WTC11 (cell line): Measurements from ENCODE around the gene TEX28.

ENCODE experiments used
- CREB1 ChIP-seq: sonication (generic); formaldehyde crosslinking; IDR thresholded peaks from 2 replicates; pipeline ENCODE4 v1.8.0; 2023; ENCODE audit warnings: mild to moderate bottlenecking, missing genetic modification reagents
- CTCF ChIP-seq: fragments of 200-600 bp; IDR thresholded peaks from 2 replicates; pipeline ENCODE4 v1.8.0; 2022; ENCODE audit warnings: antibody characterized with exemption
- EMX1 ChIP-seq: fragments of 250-450 bp; sonication (Bioruptor Pico); IDR thresholded peaks from 2 replicates; pipeline ENCODE4 v1.8.0; 2021; ENCODE audit warnings: mild to moderate bottlenecking
- RELA ChIP-seq: sonication (generic); formaldehyde crosslinking; IDR thresholded peaks from 2 replicates; pipeline ENCODE4 v1.8.1; 2022; ENCODE audit warnings: missing genetic modification reagents, mild to moderate bottlenecking, borderline replicate concordance
- SP1 ChIP-seq: sonication (generic); formaldehyde crosslinking; conservative IDR thresholded peaks from 2 replicates; pipeline ENCODE4 v1.8.1; 2022; ENCODE audit warnings: missing genetic modification reagents
- TP53 ChIP-seq: sonication (generic); formaldehyde crosslinking; IDR thresholded peaks from 2 replicates; pipeline ENCODE4 v1.8.1; 2023; ENCODE audit warnings: mild to moderate bottlenecking, missing genetic modification reagents
- USF2 ChIP-seq: sonication (generic); formaldehyde crosslinking; IDR thresholded peaks from 2 replicates; pipeline ENCODE4 v1.8.1; 2023; ENCODE audit warnings: mild to moderate bottlenecking, missing genetic modification reagents, moderate library complexity
- ZNF121 ChIP-seq: sonication (generic); formaldehyde crosslinking; IDR thresholded peaks from 2 replicates; pipeline ENCODE4 v1.8.0; 2023; ENCODE audit warnings: missing genetic modification reagents
- ZNF512 ChIP-seq: sonication (generic); formaldehyde crosslinking; IDR thresholded peaks from 2 replicates; pipeline ENCODE4 v1.8.1; 2022; ENCODE audit warnings: missing genetic modification reagents, borderline replicate concordance
- ZSCAN18 ChIP-seq: fragments of 250-450 bp; sonication (Bioruptor Pico); IDR thresholded peaks from 2 replicates; pipeline ENCODE4 v2.1.2; 2022; ENCODE audit warnings: mild to moderate bottlenecking, moderate library complexity
- TF ChIP-seq, protein P1 (sequence below): sonication (generic); formaldehyde crosslinking; IDR thresholded peaks from 2 replicates; pipeline ENCODE4 v1.8.1; 2023; ENCODE audit warnings: mild to moderate bottlenecking, missing genetic modification reagents
- TF ChIP-seq, protein P2 (sequence below): sonication (generic); formaldehyde crosslinking; IDR thresholded peaks from 2 replicates; pipeline ENCODE4 v1.8.1; 2022; ENCODE audit warnings: mild to moderate bottlenecking, moderate library complexity, missing genetic modification reagents

DNA sequence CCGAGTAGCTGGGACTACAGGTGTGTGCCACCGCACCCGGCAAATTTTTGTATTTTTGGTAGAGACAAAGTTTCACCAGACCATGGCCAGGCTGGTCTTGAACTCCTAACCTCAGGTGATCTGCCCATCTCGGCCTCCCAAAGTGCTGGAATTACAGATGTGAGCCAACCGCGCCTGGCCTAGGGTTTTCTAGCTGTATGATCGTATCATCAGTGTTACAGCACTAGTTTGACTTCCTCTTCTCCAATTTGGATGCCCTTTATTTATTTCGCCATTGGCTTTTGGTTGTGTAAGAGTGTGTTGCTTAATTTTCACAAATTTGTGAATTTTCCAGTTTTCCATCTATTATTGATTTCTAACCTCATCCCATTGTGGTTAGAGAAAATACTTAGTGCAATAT, 5.9 kb upstream of the TEX28 start:
- TF ChIP-seq TP53 (CRISPR knock-in tag) (no peak), CTCF (no peak), RELA (no peak), ZNF121 (CRISPR knock-in tag) (no peak), ZSCAN18 (CRISPR knock-in tag) (no peak), ZNF512 (CRISPR knock-in tag) (no peak), SP1 (CRISPR knock-in tag) (no peak), EMX1 (CRISPR knock-in tag) (no peak), USF2 (CRISPR knock-in tag) (no peak), CREB1 (CRISPR knock-in tag) (no peak)
- TF ChIP-seq, protein P1, sequence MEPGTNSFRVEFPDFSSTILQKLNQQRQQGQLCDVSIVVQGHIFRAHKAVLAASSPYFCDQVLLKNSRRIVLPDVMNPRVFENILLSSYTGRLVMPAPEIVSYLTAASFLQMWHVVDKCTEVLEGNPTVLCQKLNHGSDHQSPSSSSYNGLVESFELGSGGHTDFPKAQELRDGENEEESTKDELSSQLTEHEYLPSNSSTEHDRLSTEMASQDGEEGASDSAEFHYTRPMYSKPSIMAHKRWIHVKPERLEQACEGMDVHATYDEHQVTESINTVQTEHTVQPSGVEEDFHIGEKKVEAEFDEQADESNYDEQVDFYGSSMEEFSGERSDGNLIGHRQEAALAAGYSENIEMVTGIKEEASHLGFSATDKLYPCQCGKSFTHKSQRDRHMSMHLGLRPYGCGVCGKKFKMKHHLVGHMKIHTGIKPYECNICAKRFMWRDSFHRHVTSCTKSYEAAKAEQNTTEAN (CRISPR knock-in tag) = no peak
- TF ChIP-seq, protein P2, sequence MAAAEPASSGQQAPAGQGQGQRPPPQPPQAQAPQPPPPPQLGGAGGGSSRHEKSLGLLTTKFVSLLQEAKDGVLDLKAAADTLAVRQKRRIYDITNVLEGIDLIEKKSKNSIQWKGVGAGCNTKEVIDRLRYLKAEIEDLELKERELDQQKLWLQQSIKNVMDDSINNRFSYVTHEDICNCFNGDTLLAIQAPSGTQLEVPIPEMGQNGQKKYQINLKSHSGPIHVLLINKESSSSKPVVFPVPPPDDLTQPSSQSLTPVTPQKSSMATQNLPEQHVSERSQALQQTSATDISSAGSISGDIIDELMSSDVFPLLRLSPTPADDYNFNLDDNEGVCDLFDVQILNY = no peak
